ENCODE results near the gene DVL1.

The DVL1 gene

GRCh38 chr1:1295154-1295923, 53.9 kb downstream of the DVL1 start:
- DNase-seq = no peak

DNA sequence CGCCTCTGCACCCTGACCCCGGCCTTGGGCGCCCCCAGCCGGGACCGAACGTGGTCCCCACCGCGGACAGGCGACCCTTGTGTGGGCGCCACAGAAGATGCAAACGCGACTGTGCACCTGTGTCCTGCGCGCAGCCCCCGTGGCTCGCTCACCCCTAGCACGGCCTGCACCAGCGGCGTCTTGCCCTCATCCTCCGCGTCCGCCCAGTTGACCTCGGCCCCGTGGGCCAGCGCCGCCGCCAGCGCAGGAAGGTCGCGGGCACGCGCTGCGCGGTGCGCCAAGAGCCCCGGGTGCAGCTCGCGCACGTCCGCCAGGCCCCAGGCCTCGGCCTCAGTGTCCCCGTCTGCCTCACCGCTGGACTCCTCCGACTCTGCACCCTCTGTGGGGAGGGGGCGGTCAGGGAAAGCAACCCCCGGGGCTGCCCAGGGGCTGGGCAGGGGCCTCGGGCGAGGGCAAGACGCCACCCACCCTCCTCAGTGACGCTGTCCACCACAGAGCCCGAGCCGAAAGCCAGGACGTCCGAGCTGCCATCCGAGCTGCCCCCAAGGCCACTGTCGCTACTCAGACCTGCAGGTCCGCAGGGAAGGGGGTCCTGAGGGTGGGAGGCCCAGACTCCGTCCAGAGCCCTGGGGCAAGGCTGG, 54.8 kb downstream of the DVL1 start:
- DNase-seq = no peak

DNA sequence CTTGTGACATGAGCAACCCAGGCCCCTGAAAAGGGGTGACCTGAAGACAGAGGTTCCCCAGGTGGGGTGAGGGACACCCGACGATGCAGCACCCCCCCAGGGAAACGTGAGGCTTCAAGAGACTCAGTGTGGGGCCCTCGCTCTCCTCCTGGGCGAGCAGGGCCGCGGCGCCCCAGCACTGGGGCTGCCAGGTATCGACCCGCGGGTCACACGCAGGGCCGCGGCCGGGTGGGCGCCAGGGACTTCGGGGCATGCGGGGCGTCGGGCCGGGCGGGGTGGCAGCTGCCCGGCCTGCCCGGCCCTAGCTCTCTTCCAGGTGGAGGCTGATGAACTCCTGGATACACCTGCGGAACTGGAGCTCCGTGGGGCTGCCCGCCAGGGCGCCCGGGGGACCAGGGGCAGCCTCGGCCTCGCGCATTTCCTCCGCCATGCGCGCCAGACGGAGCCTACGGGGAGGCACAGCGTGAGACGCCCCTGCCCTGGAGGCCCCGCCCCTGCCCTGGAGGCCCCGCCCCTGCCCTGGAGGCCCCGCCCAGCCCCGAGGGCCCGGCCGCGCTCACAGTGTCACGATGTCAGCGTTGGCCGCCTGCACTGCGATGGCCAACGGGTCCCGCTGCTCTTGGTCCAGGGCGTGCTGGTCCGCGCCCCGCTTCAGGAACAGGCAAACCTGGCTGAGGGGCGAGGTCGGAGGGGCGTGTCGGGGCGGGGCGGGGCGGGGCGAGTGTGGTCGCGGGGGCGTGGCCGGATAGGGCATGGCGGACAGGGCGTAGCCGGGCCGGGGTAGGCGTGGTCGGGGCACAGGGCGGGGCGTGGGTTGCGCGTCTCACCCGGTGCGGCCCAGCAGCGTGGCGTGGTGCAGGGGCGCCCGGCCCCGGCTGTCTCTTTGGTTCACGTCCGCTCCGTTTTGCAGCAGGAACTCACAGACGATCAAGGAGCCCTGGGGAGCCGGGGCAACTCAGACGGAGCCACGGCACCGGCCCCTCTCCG, 55.7 kb downstream of the DVL1 start:
- no peak for DNase-seq

GRCh38 chr1:1292851-1293250, 56.4 kb downstream of the DVL1 start:
- no peak for DNase-seq

DNA sequence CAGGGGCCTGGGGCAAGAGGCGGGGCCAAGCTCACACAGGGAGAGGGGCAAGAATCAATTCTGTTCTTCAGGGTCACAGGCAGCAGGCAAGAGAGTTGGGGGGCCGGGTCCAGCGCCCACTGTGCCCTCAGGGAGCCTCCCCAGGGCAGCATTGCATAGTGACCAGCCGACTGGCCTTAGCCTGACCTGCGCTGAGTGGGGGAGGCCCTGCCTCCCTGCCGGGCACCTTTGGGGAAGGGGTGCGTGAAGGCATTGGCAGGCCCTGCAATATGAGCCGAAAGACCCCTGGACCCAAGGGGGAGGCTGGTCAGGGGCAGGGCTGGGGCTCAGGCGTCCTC, 56.8 kb downstream of the DVL1 start:
- no peak for DNase-seq

DNA sequence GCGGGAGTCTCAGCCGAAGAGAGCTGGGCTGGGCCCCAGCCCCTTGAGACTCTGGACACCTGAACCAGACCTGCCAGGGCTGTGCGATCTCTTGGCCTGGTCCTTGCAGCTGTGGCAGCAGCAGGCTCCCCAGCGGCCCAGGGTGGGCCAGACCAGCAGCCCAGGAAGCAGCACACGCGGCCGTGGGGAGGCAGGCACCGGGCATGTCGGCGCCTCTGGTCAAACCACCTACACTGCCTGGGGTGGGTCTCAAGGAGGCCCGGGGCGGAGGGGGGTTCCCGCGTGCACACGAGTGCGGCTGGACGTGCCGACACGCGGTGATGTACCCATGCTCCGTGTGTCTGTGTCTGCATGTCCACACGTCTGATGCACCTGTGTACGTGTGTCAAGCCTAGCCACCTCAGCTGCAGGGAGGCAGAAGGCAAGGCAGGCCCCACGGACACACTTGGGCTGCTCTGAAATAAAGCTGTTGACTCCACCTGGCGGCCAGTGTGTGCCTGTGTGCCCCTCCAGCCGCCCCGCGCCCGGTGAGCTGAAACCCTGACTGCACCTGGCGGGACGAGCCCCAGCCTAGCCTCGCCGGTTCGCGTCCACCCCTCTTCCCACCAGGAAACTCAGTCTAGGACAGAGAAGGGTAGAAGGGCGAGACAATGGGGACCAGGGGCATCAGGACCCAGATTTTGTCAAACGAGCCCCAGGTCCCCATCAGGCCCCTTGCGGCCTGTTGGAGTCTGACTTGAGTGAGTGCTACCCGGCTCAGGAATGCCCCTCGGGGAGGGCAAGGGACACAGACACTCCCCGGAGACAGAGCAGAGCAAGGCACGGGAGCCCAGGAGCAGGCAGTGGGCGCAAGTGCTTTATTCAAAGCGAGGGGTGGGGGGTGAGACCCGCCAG, 57.4 kb downstream of the DVL1 start:
- peak; percentile 28 for DNase-seq

DNA sequence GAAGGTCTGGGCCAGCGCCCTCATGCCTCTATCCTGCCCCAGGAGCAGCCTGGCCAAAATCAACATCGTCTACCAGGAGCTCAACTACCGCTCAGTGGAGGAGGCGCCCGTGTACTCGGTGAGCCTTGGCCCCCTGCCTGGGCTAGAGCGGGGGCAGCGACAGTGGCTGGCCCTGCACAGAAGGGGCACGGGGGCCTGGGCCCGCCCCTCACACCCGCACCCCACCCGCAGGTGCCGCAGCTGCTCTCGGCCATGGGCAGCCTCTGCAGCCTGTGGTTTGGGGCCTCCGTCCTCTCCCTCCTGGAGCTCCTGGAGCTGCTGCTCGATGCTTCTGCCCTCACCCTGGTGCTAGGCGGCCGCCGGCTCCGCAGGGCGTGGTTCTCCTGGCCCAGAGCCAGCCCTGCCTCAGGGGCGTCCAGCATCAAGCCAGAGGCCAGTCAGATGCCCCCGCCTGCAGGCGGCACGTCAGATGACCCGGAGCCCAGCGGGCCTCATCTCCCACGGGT, 58.1 kb downstream of the DVL1 start:
- no peak for DNase-seq

DNA sequence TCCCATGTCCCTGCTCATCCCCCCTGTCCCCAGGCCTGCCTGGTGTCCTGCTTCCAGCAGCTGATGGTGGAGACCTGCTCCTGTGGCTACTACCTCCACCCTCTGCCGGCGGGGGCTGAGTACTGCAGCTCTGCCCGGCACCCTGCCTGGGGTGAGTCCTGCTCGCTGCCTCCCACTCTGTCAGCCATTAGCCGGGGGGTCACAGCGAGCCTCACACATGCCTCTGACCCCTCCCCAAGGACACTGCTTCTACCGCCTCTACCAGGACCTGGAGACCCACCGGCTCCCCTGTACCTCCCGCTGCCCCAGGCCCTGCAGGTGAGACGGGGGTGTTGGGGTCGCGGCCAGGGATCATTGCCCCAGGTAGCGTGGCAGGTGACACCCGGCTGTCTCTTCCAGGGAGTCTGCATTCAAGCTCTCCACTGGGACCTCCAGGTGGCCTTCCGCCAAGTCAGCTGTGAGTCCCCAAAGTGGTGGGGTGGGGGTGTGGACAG, 58.9 kb downstream of the DVL1 start:
- peak; percentile 36 for DNase-seq

GRCh38 chr1:1287288-1288110, 61.7 kb downstream of the DVL1 start:
- DNase-seq = no peak

GRCh38 chr1:1286313-1287261, 62.6 kb downstream of the DVL1 start:
- DNase-seq = no peak

GRCh38 chr1:1285611-1286311, 63.5 kb downstream of the DVL1 start:
- no peak for DNase-seq

Measured in MV-4-11 (cell line).